Fibroblast of the aortic adventitia (primary cell): Measurements from ENCODE around the gene CEP290. TPM values are rescaled to one million over a fixed set of nuclear protein-coding genes. Genes with fewer than 3 reads are reported as not detected.
"Not testable (repeated sequence)": the region's sequence is repeated elsewhere in the genome, so short reads cannot be mapped to it uniquely, and the experiment has no call there.

ENCODE experiments used
- DNase-seq: peaks from one replicate; pipeline ENCODE4 v3.0.0-alpha.2; 2010; ENCODE audit warnings: low read depth
- H3K4me3 ChIP-seq: 2 replicates; pipeline ENCODE4 v1.5.1; 2011; ENCODE audit warnings: low read depth, mild to moderate bottlenecking, control low read depth, low read length, moderate library complexity
- CTCF ChIP-seq: IDR thresholded peaks from 2 replicates; pipeline ENCODE4 v1.5.1; 2011; ENCODE audit warnings: mild to moderate bottlenecking, low read length, control low read depth, inconsistent platforms; ENCODE audit not compliant: insufficient read depth
- total RNA-seq: library from RNA; depleted of rRNA; stranded (reverse); fragments of >200 nt; gene quantifications from 2 replicates; pipeline ENCODE4 v1.2.3, GENCODE V29; 2012; ENCODE audit warnings: low replicate concordance

Gene CEP290
- total RNA-seq, 1 donor = 20.2 TPM

GRCh38 chr12:88144037-88144436, 2.1 kb upstream of the CEP290 start:
- H3K4me3 ChIP-seq = no peak overlapping the region
- DNase-seq = no peak
- no peak for TF ChIP-seq CTCF

- peak overlapping the region; percentile 97 for H3K4me3 ChIP-seq
- no peak for TF ChIP-seq CTCF
- no peak for DNase-seq
These were observed 713 bp upstream of the CEP290 start for GRCh38 chr12:88142610-88142991.

GRCh38 chr12:88141425-88141773, 489 bp downstream of the CEP290 start:
- DNase-seq = no peak
- peak overlapping the region; percentile 97 for H3K4me3 ChIP-seq
- no peak for TF ChIP-seq CTCF

GRCh38 chr12:88139711-88140110, 2.2 kb downstream of the CEP290 start:
- not testable (repeated sequence) for H3K4me3 ChIP-seq, DNase-seq

- not testable (repeated sequence) for DNase-seq, H3K4me3 ChIP-seq
These were observed 8.7 kb downstream of the CEP290 start for GRCh38 chr12:88133181-88133580.

GRCh38 chr12:88132392-88132791, 9.5 kb downstream of the CEP290 start:
- DNase-seq = no peak
- no peak overlapping the region for H3K4me3 ChIP-seq
- TF ChIP-seq CTCF = no peak

GRCh38 chr12:88127855-88128254, 14.0 kb downstream of the CEP290 start:
- no peak for TF ChIP-seq CTCF
- no peak for DNase-seq
- H3K4me3 ChIP-seq = no peak overlapping the region

GRCh38 chr12:88127099-88127498, 14.8 kb downstream of the CEP290 start:
- DNase-seq = no peak
- H3K4me3 ChIP-seq = no peak overlapping the region
- no peak for TF ChIP-seq CTCF
